ENCODE results near the gene CEP128.

Gene CEP128

DNA sequence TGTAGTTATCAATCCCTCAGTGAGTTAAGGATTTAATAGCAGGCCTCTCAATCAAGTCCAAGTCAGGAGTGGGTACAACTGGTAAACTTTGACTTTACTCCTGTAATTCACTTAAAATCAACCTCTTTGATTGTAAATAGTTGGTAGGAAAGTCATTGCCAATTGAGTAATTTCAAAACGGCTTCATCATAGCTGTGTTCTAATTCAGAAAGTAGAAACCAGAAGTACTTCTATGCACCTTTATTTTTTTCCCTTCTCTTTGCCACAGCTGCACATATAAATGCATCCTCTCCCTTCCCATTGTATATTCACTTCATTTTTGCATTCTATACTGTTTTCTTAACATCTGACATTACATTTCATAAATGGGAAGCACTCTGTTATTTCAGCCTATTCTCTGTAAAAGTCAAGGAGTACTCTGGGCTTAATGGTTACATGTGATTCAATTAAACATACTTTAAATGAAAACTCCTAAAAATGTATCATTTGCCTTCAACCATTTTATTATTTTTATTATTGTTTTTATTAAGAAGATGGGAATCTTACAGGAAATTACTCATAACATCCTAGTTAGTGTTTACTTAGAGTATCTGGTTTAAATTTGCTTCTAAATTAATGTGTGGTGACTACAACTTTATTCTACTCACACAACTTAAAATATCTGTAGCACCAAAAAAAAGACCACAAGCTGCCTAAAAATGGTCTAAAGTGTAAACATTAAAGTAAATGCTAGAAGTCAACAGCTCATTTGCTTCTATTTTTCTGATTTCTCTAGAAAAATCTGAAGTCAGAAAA is 171.2 kb downstream of the CEP128 start:
- DNase-seq: no peak

DNA sequence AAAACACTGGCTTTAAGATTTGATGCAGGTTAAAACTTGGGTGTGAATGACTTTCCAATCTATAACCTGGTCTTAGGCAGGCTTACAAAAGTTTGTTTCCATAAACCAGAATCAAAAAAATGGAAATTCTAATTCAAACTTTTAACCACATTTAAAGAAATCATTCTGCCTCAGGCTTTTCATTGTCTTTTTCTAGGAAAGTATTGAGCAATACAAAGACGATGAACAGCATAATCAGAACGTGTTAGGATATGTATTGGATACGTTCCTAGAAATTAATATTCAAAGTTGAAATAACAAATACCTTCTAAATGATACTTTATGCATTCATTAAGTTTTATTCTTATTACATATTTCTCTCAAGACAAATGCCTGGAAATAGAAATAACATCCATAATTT is 172.9 kb downstream of the CEP128 start:
- DNase-seq: no peak

DNA sequence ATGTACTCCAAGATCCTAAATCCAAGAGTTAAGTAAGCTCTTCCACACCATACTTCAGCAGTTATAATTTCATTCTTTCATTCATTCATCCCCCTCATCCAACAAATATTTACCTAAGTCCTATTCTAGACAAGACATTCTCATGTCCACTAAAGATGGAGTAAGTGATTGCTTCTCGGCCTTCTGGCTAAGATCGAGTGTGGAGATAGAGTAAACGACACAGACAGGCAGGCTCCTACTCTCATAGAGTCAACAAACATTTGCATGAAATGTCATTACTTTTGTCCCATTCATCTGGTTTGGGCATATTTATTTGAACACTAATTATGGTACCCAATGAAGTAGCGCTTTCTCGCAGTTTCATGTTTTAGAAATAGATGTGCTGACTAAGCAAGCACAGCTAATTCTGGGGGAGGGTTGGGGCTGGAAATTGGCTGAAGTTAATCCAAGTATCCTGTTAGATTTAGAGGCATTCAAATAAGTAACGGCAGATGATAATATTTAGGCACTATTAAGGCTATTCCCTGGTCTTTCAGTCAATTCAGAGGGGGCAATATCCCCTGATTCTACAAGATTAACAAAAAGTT is 176.5 kb downstream of the CEP128 start:
- no peak for DNase-seq

DNA sequence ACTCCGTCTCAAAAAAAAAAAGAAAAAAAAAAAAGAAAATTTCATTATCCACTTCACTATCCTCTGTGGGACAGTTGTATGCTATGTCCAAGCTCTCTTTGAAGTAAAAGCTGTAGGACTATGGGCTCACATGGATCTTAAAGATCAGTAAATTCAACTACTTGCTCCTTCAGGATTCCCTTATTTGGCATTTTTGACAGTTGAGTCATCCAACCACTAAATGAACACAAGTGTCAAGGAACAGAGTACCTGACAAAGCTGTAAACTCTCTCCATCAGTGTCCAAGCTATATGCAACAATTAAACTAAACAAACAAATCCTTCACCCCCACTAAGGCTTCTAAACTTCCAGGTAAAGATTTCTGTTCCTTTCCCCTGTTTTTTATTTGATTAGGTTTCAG is 177.0 kb downstream of the CEP128 start:
- DNase-seq: no peak

DNA sequence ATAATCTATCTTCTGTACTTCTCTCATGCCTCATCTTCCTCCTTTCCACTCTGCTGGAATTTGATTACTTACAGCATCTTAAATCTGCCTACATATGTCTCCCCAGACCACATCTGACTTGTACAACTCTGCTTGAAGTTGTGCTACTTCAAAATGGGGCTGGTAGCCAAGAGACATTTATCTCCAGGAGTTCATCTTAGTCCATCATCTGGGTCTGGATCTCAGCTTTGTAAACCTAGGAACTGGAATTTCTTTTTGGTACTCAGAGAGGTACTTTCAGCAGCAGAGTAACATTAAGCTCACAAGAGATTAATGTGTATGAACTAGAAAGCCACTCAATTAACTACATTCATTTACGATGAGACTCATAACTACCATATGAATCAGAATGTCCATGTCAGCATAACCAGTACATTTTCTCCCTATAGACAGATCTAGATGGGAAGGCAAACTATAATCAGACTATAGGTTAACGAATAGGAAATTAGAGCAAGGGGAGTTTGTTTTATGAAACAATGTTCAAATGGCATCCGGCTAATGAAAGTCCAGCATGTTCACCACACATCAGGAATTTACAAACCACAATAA is 178.8 kb downstream of the CEP128 start:
- DNase-seq: no peak

DNA sequence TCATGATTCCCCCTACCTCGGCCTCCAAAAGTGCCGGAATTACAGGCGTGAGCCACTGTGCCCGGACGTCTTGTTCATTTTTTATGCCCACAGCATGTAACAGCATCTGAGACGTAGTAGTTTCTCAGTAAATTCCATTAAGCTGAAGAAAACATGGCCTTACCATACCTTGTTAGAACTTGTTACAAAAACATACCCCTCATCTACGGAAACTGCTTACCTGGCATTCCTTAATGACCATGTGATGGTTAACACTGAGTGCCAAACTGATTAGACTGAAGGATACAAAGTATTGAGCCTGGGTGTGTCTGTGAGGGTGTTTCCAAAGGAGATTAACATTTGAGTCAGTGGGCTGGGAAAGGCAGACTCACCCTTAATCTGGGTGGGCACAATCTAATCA is 186.8 kb downstream of the CEP128 start:
- DNase-seq: no peak

DNA sequence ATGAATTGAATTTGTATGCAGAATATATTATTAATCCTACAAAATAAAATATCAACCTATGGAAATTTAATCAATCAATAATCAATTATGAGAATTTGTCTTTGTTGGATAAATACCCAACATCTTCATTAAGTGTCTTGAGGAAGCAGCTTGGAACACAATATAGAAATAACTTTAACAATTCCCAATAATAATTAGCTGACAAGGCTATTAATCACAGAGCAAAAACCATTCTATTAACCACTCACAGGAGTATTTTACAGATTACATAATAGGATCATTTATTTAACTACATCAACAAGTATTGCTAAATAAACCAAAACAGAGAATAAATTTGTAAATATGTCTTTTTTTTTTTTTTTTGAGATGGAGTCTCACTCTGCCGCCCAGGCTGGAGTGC is 190.3 kb downstream of the CEP128 start:
- no peak for DNase-seq

DNA sequence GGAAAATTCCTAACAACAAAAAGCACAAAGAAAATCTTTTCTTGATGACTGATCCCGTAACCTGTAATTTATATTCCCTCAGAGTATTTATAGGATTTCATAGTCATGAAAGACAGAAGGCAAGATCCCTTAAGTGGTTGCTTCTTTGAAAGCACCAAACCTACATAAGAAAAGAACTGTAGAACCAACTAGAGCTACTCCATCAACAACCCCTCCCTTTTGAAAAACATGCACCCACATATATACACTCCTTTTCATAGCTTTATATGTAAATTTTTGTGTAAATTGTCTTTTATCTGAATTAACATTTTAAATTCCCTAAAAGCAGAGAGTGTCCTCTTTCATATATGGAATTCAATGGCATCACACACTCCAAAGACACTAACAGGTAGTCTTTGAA is 215.3 kb downstream of the CEP128 start:
- DNase-seq: no peak

DNA sequence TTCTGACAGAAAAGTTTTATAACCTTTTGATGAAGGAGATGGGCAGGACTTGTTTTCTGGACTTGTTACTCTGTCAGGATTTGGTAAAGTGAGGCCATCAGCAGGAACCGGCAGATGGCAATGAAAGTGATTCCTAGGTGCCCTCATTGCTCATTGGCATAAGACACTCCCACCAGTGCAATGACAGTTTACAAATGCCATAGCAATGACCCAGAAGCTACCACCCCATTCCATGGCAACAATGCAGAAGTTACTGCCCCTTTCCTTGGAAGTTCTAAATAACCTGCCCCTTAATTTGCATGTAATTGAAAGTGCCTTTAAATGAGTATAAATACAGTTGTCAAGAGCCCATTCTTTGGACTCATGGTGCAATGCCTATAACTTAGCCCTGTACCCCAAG is 222.6 kb downstream of the CEP128 start:
- DNase-seq: no peak

DNA sequence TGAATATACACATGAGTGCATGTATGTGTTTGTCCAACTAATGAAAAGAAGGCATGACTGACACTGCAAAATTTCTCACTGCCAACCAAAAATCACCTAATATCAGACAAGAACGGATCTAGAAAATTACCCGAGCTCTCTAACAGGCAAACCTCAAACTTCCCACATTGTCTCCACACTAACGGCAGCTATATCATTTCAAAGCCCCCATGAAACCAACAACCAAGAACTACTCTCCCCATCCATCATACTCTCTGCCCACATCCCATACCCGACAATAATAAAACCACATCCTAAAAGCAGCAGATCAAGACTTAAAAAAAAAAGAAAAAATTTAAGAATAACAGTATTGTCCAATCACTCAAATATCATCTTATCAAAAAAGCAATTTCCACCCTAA is 227.1 kb downstream of the CEP128 start:
- no peak for DNase-seq

DNA sequence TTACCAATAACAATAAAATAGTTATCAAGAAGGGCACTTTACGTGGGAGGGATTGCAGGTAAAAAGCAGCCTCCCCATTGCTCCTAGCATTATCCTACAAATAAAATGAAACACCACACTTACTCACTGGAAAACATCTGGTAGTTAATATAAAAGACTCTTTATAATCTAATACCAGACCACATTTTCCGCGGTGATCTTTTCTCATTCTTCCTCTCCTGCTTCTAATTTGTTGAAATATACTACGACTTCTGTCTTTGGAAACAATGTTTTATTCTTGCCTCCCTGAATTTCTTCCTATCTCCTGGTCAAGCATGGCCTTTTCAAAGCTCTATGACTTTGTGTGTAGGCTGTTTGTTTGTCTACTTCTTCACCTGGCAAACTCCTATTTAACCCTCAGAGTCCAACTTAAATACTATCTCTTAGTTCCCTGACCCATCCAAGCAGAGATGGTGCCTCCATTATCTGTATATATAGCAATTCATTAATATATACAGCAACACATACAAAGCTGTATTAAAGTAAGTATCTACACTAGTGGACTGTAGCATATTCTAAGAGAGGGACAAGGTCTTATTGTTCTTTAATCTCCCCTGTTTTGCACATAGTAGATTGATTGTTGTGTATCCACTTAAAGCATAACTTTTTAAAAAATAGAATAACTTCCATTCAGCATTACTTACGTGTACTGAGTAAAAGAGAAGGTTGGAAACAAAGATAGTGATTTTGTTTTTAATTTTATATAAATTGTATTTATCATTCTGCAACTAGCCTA is 228.3 kb downstream of the CEP128 start:
- DNase-seq: no peak

DNA sequence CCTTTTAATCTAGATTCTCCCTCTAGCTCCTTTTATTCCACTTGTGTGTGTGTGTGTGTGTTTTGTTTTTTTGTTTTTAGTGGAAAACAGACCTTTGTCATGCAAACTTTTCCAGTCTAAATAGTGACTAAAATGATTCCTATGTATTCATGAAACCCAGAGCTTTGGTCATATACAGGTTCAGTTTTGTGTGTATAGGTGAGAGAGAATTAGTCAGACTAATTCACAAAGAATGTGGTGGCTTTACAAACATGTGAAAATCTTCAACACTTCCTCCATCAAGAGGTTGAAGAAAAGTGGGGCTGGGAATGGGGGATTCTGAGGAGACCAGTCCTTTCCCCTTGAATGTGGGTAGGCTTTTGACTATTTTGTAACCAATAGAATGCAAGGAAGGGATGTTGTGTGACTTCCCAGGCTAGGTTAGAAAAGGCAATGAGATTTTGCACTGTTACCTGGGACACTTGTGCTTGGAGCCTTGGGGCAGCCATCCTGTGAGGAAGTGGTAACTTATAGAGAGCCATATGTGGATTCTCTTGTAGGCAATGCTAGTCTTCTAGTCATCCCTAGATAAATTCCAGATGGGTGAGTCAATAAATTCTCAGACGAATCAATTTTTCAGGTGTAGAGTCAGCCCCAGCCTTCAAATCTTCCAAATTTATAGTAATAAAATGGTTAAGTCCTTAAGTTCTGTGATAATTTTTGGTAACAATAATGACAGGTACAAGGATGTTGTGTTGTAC is 236.1 kb downstream of the CEP128 start:
- no peak for DNase-seq

DNA sequence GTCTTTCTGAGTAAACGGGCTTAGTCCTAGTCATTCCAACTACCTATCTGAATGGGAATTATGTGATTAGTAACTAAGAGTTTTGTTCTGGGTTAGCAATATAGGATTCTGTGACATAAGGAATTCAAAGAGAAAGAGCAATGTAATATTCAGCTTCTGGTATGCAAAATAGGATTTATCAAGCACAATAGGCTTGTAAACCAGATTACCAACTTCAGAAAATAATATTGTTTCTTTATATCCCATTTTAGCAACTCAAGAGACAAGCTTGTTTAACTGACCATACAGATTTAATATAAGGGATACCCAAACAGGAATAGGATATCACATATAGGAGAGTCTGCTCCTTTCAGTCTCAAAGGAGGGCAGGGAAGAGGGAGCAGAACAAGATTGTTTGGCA is 240.9 kb downstream of the CEP128 start:
- DNase-seq: no peak

DNA sequence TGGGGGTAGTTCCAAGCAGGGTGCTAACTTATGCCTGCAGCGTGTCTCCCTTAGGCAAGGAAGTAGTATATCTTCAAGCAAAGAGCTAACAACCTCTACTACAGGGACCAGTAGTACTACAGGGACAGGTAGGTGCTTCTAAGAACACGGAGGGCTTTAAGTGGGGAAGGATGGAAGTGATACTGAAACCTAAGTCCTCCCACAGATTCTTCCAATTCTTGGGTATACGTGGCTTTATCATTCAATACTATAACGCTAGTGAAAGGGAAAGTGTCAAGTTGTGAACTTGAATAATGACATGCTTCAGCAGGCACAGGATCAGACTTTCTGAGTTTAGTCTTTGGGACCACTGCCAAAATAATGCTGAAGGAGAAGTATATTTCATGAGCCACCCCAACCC is 241.7 kb downstream of the CEP128 start:
- no peak for DNase-seq

DNA sequence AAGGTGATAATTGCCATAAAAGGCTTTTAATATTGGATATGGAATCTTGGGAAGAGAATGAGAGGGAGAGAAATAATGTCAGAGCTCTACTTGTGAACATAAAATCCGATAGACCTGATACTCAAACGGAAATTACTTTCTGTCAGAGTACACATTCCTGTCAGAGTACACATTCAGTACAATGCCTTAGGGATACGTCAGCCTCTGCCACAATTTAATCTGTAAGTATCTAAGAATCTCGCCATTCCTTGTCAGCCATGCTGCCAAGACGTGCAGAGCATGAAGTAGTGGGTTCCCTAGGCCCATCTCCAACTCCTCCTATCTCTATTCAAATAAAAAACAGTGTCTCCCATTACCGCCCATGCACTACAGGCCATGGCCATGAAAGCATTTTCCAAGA is 242.6 kb downstream of the CEP128 start:
- no peak for DNase-seq

DNA sequence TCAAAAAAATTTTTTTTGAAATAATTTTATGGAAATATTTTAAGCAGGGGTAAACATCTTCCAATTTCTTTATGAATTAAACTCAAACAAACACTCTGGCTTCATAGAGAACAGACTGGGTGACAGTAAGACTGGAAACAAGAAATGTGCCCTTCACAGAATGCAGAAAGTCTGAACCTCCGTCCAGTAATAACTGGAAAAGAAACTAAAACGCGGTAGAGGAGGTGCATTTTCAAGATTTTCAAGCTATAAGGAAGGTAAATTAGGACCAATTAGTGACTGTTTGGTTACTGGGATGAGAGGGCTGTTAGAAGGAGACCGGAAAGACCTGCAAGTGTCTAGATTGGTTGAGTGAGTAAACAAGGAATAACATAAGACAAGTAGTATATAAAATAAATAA is 245.7 kb downstream of the CEP128 start:
- no peak for DNase-seq

DNA sequence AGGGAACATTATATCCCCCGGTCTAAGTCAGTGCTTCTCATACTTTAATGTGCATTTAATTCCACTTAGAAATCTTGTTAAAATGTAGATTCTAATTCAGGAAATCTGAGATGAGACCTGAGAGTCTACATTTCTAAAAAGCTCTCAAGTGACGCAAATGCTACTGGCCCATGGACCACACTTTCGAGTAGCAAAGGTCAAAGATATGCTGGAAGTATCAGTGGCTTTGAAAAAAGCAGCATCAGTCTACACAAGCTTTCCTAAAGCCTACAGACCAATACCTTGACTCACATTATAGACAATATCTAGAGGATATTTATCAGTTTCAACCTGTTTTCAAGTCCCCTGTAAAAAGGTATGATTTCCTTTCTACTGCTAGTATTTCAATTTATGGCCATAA is 248.6 kb downstream of the CEP128 start:
- no peak for DNase-seq

DNA sequence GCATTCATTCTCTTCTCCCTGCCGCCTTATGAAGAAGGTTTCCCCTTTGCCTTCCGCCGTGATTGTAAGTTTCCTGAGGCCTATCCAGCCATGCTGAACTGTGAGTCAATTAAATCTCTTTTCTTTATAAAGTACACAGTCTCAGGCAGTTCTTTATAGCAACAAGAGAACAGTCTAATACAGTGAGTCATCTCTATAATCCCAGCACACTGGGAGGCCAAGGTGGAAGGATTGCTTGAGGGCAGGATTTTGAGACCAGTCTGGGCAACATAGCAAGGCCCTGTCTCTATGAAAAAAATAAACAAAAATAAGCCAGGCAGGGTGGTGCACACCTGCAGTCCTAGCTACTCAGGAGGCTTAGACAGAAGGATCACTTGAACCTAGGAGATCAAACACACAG is 259.9 kb downstream of the CEP128 start:
- no peak for DNase-seq

DNA sequence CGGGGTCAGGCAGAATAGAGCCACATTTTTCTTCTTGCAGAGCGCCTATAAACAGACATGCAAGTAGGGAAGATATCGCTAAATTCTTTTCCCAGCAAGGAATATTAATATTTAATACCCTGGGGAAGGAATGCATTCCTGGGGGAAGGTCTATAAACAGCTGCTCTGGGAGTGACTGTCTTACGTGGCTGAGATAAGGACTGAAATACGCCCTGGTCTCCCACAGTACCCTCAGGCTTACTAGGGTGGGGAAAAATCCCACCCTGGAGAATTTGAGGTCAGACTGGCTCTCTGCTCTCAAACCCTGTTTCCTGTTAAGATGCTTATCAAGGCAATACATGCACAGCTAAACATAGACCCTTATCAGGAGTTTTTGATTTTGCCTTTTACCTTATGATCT is 262.3 kb downstream of the CEP128 start:
- DNase-seq: no peak

DNA sequence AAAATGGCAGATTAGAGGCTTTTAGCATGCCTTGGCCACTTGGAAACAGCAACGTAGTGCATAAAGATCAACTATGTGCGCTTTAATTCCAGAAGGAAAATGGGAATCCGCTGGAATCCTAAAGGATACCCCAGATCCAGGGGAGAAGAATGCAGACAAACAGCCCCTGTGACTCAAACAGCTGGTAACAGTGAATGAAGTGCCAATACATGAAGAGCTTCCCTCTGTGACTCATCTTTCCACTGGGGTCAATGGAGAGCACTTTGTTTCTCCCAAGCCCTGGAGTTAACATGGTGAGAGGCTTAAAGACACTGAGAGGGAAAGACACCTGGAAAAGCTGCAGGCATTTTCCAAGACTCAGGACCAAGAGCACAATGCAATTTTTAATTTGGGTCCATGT is 263.1 kb downstream of the CEP128 start:
- DNase-seq: no peak

DNA sequence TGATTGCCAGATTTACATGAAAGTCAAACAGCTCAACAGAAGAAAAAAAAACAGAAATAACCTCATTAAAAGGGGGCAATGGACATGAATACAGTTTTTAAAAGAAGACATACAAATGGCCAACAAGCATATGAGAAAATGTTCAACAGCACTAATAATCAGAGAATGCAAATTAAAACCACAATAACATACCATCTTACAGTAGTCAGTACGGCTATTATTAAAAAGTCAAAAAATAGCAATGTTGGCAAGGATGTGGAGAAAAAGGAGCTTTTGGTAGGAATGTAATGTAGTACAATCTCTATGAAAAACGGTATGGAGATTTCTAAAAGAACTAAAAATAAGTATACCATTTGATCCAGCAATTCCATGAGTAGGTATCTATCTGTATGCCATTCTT is 272.1 kb downstream of the CEP128 start:
- no peak for DNase-seq

DNA sequence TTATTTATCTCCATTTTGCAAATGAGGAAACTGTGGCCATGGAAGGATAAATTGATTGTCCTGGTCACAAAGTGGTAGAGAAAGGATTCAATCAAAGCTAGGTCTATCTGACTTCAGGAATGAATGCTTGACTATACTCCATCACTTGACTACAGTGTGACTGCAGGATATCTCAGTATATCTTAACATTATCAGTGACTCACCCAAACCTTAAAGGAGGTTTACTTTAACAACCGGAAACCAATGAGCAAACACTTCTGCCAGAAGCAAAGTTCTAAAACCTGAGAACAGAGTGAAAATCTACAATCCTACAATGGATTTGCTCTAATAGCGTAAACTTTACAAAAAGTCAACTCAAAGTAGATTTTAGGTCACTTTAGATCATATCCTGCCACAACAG is 277.0 kb downstream of the CEP128 start:
- no peak for DNase-seq

DNA sequence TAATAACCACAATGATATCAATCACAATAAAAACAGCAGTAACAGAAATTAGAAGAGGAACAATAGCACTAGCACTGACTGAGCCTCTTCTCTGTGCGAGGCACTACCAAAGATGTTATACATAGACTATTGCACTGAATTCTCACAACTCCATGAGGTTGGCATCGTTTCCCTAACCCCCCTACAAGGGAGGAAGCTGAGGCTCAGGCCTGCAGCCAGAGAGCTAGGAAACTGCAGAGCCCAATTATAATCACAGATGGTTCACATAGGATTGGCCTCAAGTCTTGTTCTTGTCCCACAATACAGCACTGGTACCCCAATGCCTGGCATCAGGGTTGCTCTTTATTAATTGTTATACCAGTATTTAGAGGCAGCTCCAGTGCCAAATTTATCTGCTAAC is 278.0 kb downstream of the CEP128 start:
- no peak for DNase-seq
